CD14-positive monocyte (primary cell): ENCODE data around the gene PDE9A. TPM values are rescaled to one million over a fixed set of nuclear protein-coding genes. Genes with fewer than 3 reads are reported as not detected.
A peak's percentile ranks its signal among the peaks of the same experiment; 100 is the strongest.

Experiments
- DNase-seq, 3 donors: peaks; one replicate each; pipeline ENCODE4 v3.0.0-alpha.2; 2011 to 2022
- H2AFZ ChIP-seq: 2 replicates; pipeline ENCODE4 v1.6.0; 2012; ENCODE audit warnings: mild to moderate bottlenecking, low read depth, low read length, inconsistent platforms; ENCODE audit not compliant: insufficient read depth, poor library complexity, severe bottlenecking
- H3K27ac ChIP-seq, 2 donors: 1 replicate in 1 of 2; 2 replicates in 1 of 2; pipeline ENCODE4 v1.5.1; 2012 to 2013; ENCODE audit warnings: low read length in 2 of 2, control low read depth in 1 of 2, inconsistent platforms in 1 of 2, low read depth in 1 of 2, mild to moderate bottlenecking in 1 of 2
- H3K27me3 ChIP-seq, 2 donors: one replicate each; pipeline versions ENCODE4 v1.6.0 to v1.6.1; 2011 to 2013; ENCODE audit warnings: low read length in 2 of 2; ENCODE audit not compliant: control insufficient read depth in 2 of 2, insufficient read depth in 2 of 2
- H3K36me3 ChIP-seq, 2 donors: replicated peaks in 1 of 2; 1 replicate in 1 of 2; 2 replicates in 1 of 2; pipeline versions ENCODE4 v1.5.1 to v1.6.1; 2012 to 2013; ENCODE audit warnings: low read length in 2 of 2, control low read depth in 1 of 2, inconsistent platforms in 1 of 2, mild to moderate bottlenecking in 1 of 2; ENCODE audit not compliant: insufficient read depth in 2 of 2, control insufficient read depth in 1 of 2
- H3K4me1 ChIP-seq, 2 donors: 1 replicate in 1 of 2; 2 replicates in 1 of 2; pipeline versions ENCODE4 v1.5.1 to v1.6.1; 2012 to 2013; ENCODE audit warnings: low read length in 2 of 2, control low read depth in 1 of 2, inconsistent platforms in 1 of 2, mild to moderate bottlenecking in 1 of 2, moderate library complexity in 1 of 2; ENCODE audit not compliant: insufficient read depth in 2 of 2, control insufficient read depth in 1 of 2
- H3K4me2 ChIP-seq: replicated peaks from 2 replicates; pipeline ENCODE3; 2012; ENCODE audit warnings: low read length, moderate library complexity, mild to moderate bottlenecking; ENCODE audit not compliant: poor library complexity, severe bottlenecking; ENCODE audit errors: extremely low read depth
- H3K4me3 ChIP-seq, 3 experiments: fragments of 200-600 bp in 1 of 3; sonication (generic) in 1 of 3; replicated peaks in 1 of 3; 1 replicate in 2 of 3; 2 replicates in 1 of 3; pipeline ENCODE4 v1.5.1; 2011 to 2013; ENCODE audit warnings: low read length in 3 of 3, mild to moderate bottlenecking in 3 of 3, control low read depth in 2 of 3, low read depth in 2 of 3, inconsistent platforms in 1 of 3, moderate library complexity in 1 of 3
- H3K79me2 ChIP-seq: 2 replicates; pipeline ENCODE4 v1.6.0; 2012; ENCODE audit warnings: mild to moderate bottlenecking, control low read depth, inconsistent platforms, low read length, moderate library complexity; ENCODE audit not compliant: insufficient read depth
- H3K9ac ChIP-seq: 2 replicates; pipeline ENCODE4 v1.6.0; 2017; ENCODE audit warnings: low read length, mild to moderate bottlenecking; ENCODE audit not compliant: insufficient read depth, poor library complexity, severe bottlenecking
- H3K9me3 ChIP-seq, 2 donors: replicated peaks in 1 of 2; 1 replicate in 1 of 2; 2 replicates in 1 of 2; pipeline versions ENCODE4 v1.5.1 to v1.6.1; 2012 to 2013; ENCODE audit warnings: low read length in 2 of 2, control low read depth in 1 of 2; ENCODE audit not compliant: control insufficient read depth in 1 of 2, insufficient read depth in 1 of 2
- H4K20me1 ChIP-seq: 2 replicates; pipeline ENCODE4 v1.6.0; 2012; ENCODE audit warnings: mild to moderate bottlenecking, low read length, control low read depth, moderate library complexity; ENCODE audit not compliant: insufficient read depth
- H3K27ac Mint-ChIP-seq, 7 donors: one replicate each; pipeline ENCODE4 v1.8.0; 2020; ENCODE audit warnings: mild to moderate bottlenecking in 7 of 7, mixed read lengths in 7 of 7, moderate library complexity in 6 of 7, inconsistent platforms in 2 of 7
- H3K27me3 Mint-ChIP-seq, 3 donors: one replicate each; pipeline ENCODE4 v1.8.0; 2021 to 2022; ENCODE audit warnings: low read depth in 3 of 3, mild to moderate bottlenecking in 3 of 3, mixed read lengths in 3 of 3, moderate library complexity in 3 of 3, inconsistent platforms in 1 of 3
- H3K36me3 Mint-ChIP-seq, 2 donors: one replicate each; pipeline ENCODE4 v1.8.0; 2020; ENCODE audit warnings: mixed read lengths in 2 of 2, inconsistent platforms in 1 of 2, mild to moderate bottlenecking in 1 of 2
- H3K4me1 Mint-ChIP-seq: one replicate; pipeline ENCODE4 v1.8.0; 2020; ENCODE audit warnings: mild to moderate bottlenecking, mixed read lengths
- H3K4me3 Mint-ChIP-seq, 2 donors: one replicate each; pipeline ENCODE4 v1.8.0; 2020; ENCODE audit warnings: mild to moderate bottlenecking in 2 of 2, mixed read lengths in 2 of 2, moderate library complexity in 1 of 2
- H3K9me3 Mint-ChIP-seq, 7 donors: one replicate each; pipeline ENCODE4 v1.8.0; 2020 to 2022; ENCODE audit warnings: mixed read lengths in 7 of 7, mild to moderate bottlenecking in 6 of 7, moderate library complexity in 6 of 7, inconsistent platforms in 2 of 7
- WGBS: methylation state at CpG from one replicate; pipeline ENCODE4 v1.1.5; 2013; ENCODE audit warnings: missing lambda C conversion rate; ENCODE audit not compliant: insufficient coverage; 5-methylcytosine and 5-hydroxymethylcytosine counted together
- intact Hi-C, 2 donors: fragments of 100-400 bp; cut with micrococcal nuclease; formaldehyde crosslinking; loops; one replicate each; pipeline versions ENCODE4 v1.15.0 to v1.15.1; 2023
- polyA plus RNA-seq, 3 donors: library from polyadenylated mRNA; depleted of rRNA in 1 of 3; unstranded in 2 of 3; stranded (reverse) in 1 of 3; fragments of 300-500 nt in 2 of 3; fragments of >200 nt in 1 of 3; fragmentation: Illumina TruSeq in 2 of 3; gene quantifications; 1 replicate in 2 of 3; 2 replicates in 1 of 3; pipeline ENCODE4 v1.2.3, GENCODE V29; 2012 to 2021
- TF ChIP-seq, protein P1 (sequence below): fragments of 200-600 bp; IDR thresholded peaks from one replicate; pipeline ENCODE4 v1.8.0; 2022; ENCODE audit warnings: antibody characterized with exemption, mild to moderate bottlenecking

Gene PDE9A
- polyA plus RNA-seq, 3 donors: 0.05 to 0.52 TPM; not detected in 1

- no peaks in the 10 kb centered on the region for H3K9me3 ChIP-seq
- H2AFZ ChIP-seq: peak overlapping the region; percentile 80
- no peaks in the 10 kb centered on the region for H3K36me3 ChIP-seq
- Mint-ChIP-seq H3K27ac (no peak overlapping the region), H3K4me1 (peaks cover 30% of the 10 kb centered on the region), H3K9me3 (peaks cover 0 to 4% (median 2%) of the 10 kb centered on the region in 7 donors), H3K36me3 (peaks cover 0 to 8% of the 10 kb centered on the region in 2 donors), H3K27me3 (peaks cover 28 to 47% (median 32%) of the 10 kb centered on the region in 3 donors), H3K4me3 (peak overlapping the region; percentile 66 to 69)
- TF ChIP-seq, protein P1, sequence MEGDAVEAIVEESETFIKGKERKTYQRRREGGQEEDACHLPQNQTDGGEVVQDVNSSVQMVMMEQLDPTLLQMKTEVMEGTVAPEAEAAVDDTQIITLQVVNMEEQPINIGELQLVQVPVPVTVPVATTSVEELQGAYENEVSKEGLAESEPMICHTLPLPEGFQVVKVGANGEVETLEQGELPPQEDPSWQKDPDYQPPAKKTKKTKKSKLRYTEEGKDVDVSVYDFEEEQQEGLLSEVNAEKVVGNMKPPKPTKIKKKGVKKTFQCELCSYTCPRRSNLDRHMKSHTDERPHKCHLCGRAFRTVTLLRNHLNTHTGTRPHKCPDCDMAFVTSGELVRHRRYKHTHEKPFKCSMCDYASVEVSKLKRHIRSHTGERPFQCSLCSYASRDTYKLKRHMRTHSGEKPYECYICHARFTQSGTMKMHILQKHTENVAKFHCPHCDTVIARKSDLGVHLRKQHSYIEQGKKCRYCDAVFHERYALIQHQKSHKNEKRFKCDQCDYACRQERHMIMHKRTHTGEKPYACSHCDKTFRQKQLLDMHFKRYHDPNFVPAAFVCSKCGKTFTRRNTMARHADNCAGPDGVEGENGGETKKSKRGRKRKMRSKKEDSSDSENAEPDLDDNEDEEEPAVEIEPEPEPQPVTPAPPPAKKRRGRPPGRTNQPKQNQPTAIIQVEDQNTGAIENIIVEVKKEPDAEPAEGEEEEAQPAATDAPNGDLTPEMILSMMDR: no peak
- no peaks in the 10 kb centered on the region for H3K79me2 ChIP-seq
- peak overlapping the region; percentile 53 for H3K4me2 ChIP-seq
- H3K4me1 ChIP-seq: peaks cover 16 to 28% of the 10 kb centered on the region in 2 donors
- H3K9ac ChIP-seq: peak overlapping the region; percentile 32
- no peaks in the 10 kb centered on the region for H4K20me1 ChIP-seq
- H3K4me3 ChIP-seq: peak overlapping the region in 2 of 3 experiments; percentile 10 to 57
- WGBS: 21% methylated on average over 34 of the region's 40 CpGs
- peaks cover 5 to 27% of the 10 kb centered on the region in 2 donors for H3K27me3 ChIP-seq
- intact Hi-C loops: no loop called here
- H3K27ac ChIP-seq: no peak overlapping the region
- DNase-seq: no peak
Measured at GRCh38 chr21:42781150-42781970, 127.9 kb downstream of the PDE9A start.

DNA sequence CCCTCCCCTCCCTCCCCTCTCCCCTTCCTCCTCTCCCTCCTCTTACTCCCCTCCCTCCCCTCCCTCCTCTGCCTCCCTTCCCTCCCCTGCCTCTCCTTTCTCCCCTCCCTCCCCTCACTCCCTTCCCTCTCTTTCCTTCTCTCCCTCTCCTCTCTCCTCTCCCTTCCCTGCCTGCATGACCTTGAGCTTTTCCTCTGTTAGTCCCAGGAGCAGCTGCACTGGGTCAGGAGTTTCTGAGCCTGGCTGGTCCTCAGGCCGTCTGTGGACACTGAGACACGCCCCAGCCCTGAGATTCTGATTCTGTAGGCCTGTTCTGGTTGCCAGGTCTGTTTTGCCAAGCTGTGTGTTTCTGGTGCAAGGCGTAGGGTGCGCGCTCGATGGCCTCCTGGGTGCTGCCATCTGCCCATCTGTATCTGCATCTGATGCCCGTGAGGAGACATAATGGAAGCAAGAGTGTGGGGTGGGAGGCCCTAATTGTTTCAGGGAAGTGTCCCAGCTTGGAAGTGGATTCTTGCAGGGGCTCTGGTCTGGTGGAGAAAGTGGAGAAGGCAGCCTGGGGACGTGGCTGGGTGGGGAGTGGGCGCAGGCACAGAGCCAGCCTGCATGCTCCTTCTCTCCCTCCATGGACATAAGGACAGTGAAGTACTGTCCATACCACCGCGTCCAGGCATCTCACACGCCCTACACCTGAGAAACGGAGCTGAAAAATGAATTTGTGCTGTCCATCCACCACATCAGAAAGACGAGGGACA is 128.7 kb downstream of the PDE9A start:
- H3K4me1 ChIP-seq: peaks cover 16 to 28% of the 10 kb centered on the region in 2 donors
- Mint-ChIP-seq H3K9me3 (peaks cover 5 to 12% (median 10%) of the 10 kb centered on the region in 7 donors), H3K27ac (peak overlapping the region in 2 of 7 donors; percentile 32 to 51), H3K27me3 (peaks cover 32 to 51% (median 33%) of the 10 kb centered on the region in 3 donors), H3K4me3 (peak overlapping the region in 1 of 2 donors; percentile 51), H3K36me3 (peaks cover 0 to 8% of the 10 kb centered on the region in 2 donors), H3K4me1 (peaks cover 30% of the 10 kb centered on the region)
- no peak for DNase-seq
- 98% methylated on average over 11 of the region's 14 CpGs for WGBS
- H3K79me2 ChIP-seq: no peaks in the 10 kb centered on the region
- H3K4me2 ChIP-seq: no peak overlapping the region
- H3K27ac ChIP-seq: no peak overlapping the region
- H3K4me3 ChIP-seq: no peak overlapping the region
- TF ChIP-seq, protein P1: no peak
- H2AFZ ChIP-seq: no peak overlapping the region
- H4K20me1 ChIP-seq: no peaks in the 10 kb centered on the region
- H3K27me3 ChIP-seq: peaks cover 5 to 27% of the 10 kb centered on the region in 2 donors
- H3K9ac ChIP-seq: no peak overlapping the region
- H3K9me3 ChIP-seq: no peaks in the 10 kb centered on the region
- no peaks in the 10 kb centered on the region for H3K36me3 ChIP-seq
- intact Hi-C loops: no loop called here
